Peyer's patch (tissue), 4 donors: Measurements from ENCODE around the gene PIP4P1. TPM values are rescaled to one million over a fixed set of nuclear protein-coding genes. Genes with fewer than 3 reads are reported as not detected.

Experiments
- DNase-seq, 3 donors: peaks; one replicate each; pipeline ENCODE4 v3.0.0-alpha.2; 2017 to 2019
- H3K27ac ChIP-seq, 4 donors: fragments of 200-600 bp; sonication (generic); one replicate each; pipeline ENCODE4 v1.5.1; 2016 to 2019
- H3K27me3 ChIP-seq, 2 donors: fragments of 200-600 bp; sonication (generic); one replicate each; pipeline ENCODE4 v1.5.1; 2019
- H3K36me3 ChIP-seq, 3 donors: fragments of 200-600 bp; sonication (generic); one replicate each; pipeline ENCODE4 v1.5.1; 2016 to 2019
- H3K4me1 ChIP-seq, 4 donors: fragments of 200-600 bp; sonication (generic); one replicate each; pipeline ENCODE4 v1.5.1; 2016 to 2019
- H3K4me3 ChIP-seq, 4 donors: fragments of 200-600 bp; sonication (generic); 1 replicate in 3 of 4; 2 replicates in 1 of 4; pipeline ENCODE4 v1.5.1; 2016 to 2019; ENCODE audit warnings: mild to moderate bottlenecking in 1 of 4
- H3K9me3 ChIP-seq, 4 donors: fragments of 200-600 bp; sonication (generic); one replicate each; pipeline ENCODE4 v1.5.1; 2016 to 2019; ENCODE audit warnings: mild to moderate bottlenecking in 1 of 4
- POLR2A ChIP-seq, 2 donors: fragments of 450-650 bp; IDR thresholded peaks; one replicate each; pipeline ENCODE4 v1.5.1; 2017; ENCODE audit warnings: antibody characterized with exemption in 2 of 2, mild to moderate bottlenecking in 2 of 2, moderate library complexity in 2 of 2
- total RNA-seq, 4 donors: library from RNA; depleted of rRNA; stranded (reverse); fragments of >200 nt; gene quantifications; one replicate each; pipeline ENCODE4 v1.1.0, GENCODE V29; 2016
- TF ChIP-seq, protein P1 (sequence below), 6 experiments: fragments of 450-650 bp in 4 of 6; fragments of 200-600 bp in 2 of 6; sonication (generic) in 1 of 6; IDR thresholded peaks; one replicate each; pipeline ENCODE4 v1.5.1; 2017 to 2019; ENCODE audit warnings: antibody characterized with exemption in 6 of 6, mild to moderate bottlenecking in 3 of 6, moderate library complexity in 1 of 6

The PIP4P1 gene
- total RNA-seq, 4 donors from 2014 or later: 22.3 to 60.9 (median 31.1) TPM

DNA sequence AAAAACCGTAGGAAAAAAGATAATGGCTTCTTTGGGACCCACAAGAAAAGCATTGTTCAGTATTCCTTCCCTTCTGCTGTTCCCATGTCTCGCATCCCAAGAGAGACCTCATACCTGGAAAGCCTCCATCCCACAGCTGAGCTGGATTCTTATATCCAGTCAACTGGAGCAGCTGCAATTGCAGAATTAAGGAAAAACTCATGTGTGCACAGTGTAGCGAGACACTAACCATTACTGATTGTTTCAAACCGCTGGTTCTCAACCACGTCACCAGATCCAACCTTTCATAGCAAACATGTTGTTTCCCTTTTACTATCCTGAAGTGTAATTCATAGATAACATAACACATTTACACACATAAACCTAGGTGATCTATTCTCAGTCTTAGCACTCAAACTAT lies 38.6 kb upstream of the PIP4P1 start:
- Histone ChIP-seq H3K4me1 (no peaks in the 10 kb centered on the region), H3K4me3 (no peak overlapping the region), H3K9me3 (no peaks in the 10 kb centered on the region), H3K36me3 (no peaks in the 10 kb centered on the region), H3K27me3 (no peaks in the 10 kb centered on the region), H3K27ac (no peak overlapping the region)
- DNase-seq: no peak
- TF ChIP-seq, protein P1, sequence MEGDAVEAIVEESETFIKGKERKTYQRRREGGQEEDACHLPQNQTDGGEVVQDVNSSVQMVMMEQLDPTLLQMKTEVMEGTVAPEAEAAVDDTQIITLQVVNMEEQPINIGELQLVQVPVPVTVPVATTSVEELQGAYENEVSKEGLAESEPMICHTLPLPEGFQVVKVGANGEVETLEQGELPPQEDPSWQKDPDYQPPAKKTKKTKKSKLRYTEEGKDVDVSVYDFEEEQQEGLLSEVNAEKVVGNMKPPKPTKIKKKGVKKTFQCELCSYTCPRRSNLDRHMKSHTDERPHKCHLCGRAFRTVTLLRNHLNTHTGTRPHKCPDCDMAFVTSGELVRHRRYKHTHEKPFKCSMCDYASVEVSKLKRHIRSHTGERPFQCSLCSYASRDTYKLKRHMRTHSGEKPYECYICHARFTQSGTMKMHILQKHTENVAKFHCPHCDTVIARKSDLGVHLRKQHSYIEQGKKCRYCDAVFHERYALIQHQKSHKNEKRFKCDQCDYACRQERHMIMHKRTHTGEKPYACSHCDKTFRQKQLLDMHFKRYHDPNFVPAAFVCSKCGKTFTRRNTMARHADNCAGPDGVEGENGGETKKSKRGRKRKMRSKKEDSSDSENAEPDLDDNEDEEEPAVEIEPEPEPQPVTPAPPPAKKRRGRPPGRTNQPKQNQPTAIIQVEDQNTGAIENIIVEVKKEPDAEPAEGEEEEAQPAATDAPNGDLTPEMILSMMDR (IDR thresholded peaks at IDR 0.05): no peak
- no peak for TF ChIP-seq POLR2A (IDR thresholded peaks at IDR 0.05)

DNA sequence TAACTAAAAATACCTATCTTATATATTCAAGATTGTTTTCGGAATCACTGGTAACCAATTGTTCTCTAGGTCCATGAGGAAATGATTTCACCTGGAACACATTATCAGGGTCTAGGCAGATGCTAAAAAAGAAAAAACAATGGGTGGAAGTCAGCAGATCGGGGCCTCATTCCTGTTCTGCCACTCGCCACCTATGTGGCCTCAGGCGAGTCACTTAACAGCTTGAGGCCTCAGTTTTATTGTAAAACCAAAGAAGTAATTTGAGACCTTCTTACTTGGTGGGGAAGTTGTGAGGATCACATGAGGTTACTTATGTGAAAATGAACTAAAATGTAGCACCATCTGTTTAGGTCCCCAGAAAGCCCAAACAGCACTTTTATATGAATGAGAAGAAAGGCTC lies 37.9 kb upstream of the PIP4P1 start:
- no peaks in the 10 kb centered on the region for H3K36me3 ChIP-seq

GRCh38 chr14:20498622-20499021 lies 37.4 kb upstream of the PIP4P1 start:
- Histone ChIP-seq H3K36me3 (no peaks in the 10 kb centered on the region), H3K4me1 (no peaks in the 10 kb centered on the region), H3K4me3 (no peak overlapping the region), H3K9me3 (no peaks in the 10 kb centered on the region), H3K27ac (no peak overlapping the region), H3K27me3 (no peaks in the 10 kb centered on the region)
- DNase-seq: no peak
- TF ChIP-seq POLR2A (IDR thresholded peaks at IDR 0.05): no peak
- TF ChIP-seq, protein P1 (IDR thresholded peaks at IDR 0.05): no peak

More for the DNA sequence above, 37.9 kb upstream of the PIP4P1 start:
- DNase-seq: no peak
- Histone ChIP-seq H3K27me3 (no peaks in the 10 kb centered on the region), H3K4me3 (no peak overlapping the region), H3K9me3 (no peaks in the 10 kb centered on the region), H3K4me1 (no peaks in the 10 kb centered on the region), H3K27ac (no peak overlapping the region)
- no peak for TF ChIP-seq POLR2A (IDR thresholded peaks at IDR 0.05)
- TF ChIP-seq, protein P1 (IDR thresholded peaks at IDR 0.05): no peak

GRCh38 chr14:20494935-20495766 lies 33.9 kb upstream of the PIP4P1 start:
- DNase-seq: no peak
- H3K4me1 ChIP-seq: no peaks in the 10 kb centered on the region
- no peak overlapping the region for H3K4me3 ChIP-seq
- no peaks in the 10 kb centered on the region for H3K27me3 ChIP-seq
- H3K27ac ChIP-seq: no peak overlapping the region
- H3K36me3 ChIP-seq: no peaks in the 10 kb centered on the region
- H3K9me3 ChIP-seq: no peaks in the 10 kb centered on the region
- TF ChIP-seq POLR2A (IDR thresholded peaks at IDR 0.05): no peak
- TF ChIP-seq, protein P1 (IDR thresholded peaks at IDR 0.05): no peak

GRCh38 chr14:20493634-20494033 lies 32.4 kb upstream of the PIP4P1 start:
- Histone ChIP-seq H3K4me1 (no peaks in the 10 kb centered on the region), H3K27me3 (no peaks in the 10 kb centered on the region), H3K27ac (no peak overlapping the region), H3K9me3 (no peaks in the 10 kb centered on the region), H3K4me3 (no peak overlapping the region), H3K36me3 (no peaks in the 10 kb centered on the region)
- TF ChIP-seq, protein P1 (IDR thresholded peaks at IDR 0.05): no peak
- TF ChIP-seq POLR2A (IDR thresholded peaks at IDR 0.05): no peak
- no peak for DNase-seq
